Adipose tissue (tissue), 3 donors: ENCODE results near the gene HOXA3. TPM values are rescaled to one million over a fixed set of nuclear protein-coding genes. Genes with fewer than 3 reads are reported as not detected.

Source experiments
- H3K27ac ChIP-seq: one replicate; pipeline ENCODE4 v1.5.1; 2013; ENCODE audit warnings: low read depth, low read length
- WGBS, 3 donors: extraction: QIAGEN DNeasy Blood & Tissue Kit; methylation state at CpG; one replicate each; pipeline ENCODE4 v1.1.7; 2013; 5-methylcytosine and 5-hydroxymethylcytosine counted together
- polyA plus RNA-seq, 3 donors: library from polyadenylated mRNA; stranded (reverse); fragments of 200-250 nt; gene quantifications; one replicate each; pipeline ENCODE4 v1.2.3, GENCODE V29; 2013
- donor health status: healthy with polysubstance abuse.
- donor health status: Bipolar disorder and iron deficiency.
- donor health status: healthy.

The HOXA3 gene
- polyA plus RNA-seq, 3 donors, result 0.86 to 7.4 (median 4.6) TPM

DNA sequence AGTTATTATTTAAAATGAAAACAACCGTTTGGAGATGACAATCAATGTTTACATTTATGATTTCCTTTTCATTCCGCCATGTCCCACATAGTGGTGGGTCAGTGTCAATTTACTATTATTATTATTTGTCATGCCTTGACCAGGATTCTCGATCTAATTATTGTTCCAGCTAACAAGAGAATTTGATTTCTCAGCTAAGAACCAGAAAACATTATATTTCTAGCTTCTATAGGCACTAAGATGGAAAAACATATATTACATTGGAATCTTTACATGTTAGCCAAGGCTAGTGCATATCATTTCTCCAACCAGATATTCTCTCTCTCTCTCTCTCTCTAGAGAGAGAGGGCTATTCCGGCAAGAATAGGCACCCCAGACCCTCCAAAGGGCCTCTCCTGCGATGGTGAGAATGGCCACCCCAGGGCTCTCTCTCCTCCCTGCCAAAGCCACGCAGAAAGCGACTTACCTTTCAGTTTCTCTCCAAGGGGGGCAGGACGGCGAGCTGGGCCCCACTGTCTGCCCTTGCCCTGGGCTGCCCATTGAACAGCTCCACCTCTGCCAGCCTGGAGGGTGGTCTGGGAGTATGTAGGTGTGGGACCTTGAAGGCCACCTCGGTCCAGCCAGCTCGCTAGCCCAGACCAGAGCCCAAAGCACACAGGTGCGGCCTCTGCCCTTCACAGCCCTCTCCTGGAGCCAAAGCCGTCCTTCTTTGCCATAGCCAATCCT lies 2.4 kb downstream of the HOXA3 start:
- no peak overlapping the region for H3K27ac ChIP-seq
- 24 to 45% (median 37%) methylated on average over 13 of the region's 13 CpGs for WGBS, 3 donors

- whole genome bisulfite sequencing, 3 donors, result 16 to 38% (median 18%) methylated on average over 30 of the region's 30 CpGs
- no peak overlapping the region for H3K27ac ChIP-seq
Observed at GRCh38 chr7:27148756-27149641, 3.4 kb downstream of the HOXA3 start.

- 7 to 23% (median 12%) methylated on average over 28 of the region's 28 CpGs for WGBS, 3 donors
- H3K27ac ChIP-seq, result peak overlapping the region; percentile 7
Observed at GRCh38 chr7:27148031-27148755, 4.2 kb downstream of the HOXA3 start.

DNA sequence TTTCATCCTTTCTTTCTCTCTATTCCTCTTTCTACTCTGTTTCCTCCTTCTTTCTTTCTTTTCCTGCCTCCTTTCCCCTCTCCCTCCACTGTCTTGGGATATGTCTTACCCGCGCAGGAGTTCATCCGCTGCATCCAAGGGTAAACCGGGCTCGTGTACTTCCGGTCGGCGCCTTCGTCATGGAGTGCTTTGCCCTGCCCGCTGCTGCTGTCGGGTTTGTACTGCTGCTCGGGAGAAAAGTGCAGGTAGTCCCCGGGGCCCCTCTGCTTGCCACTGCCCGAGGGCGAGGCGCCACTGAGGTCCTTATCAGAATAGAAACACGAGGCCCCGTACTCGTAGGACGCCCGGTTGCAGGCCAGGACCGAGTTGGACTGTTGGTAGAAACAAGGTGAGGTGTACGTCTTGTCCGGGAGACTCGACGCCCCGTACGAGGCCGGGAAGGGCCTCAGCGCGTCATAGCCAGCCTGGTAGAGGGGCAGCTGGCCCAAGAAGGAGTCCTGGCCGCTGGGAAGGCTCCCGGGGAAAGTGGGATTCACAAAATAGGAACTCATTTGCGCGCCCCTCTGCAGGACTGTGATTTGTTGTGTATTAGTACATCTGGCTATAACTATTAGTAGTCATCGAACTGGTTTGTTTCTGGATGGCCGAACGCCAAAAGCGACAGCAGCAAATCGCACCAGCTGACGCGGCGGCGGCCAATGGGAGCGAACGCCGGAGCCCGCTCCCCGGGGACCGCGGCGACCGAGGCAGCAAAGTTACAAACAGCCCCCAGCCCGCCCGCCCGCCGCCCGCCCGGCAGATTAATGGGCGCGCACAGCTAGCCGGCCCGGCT lies 5.0 kb downstream of the HOXA3 start, which contains the start of gene HOXA6:
HOXA6 (minus strand) TSS at position 576 of the 832 bp plus-strand sequence; CDS start at position 551, 25 bp downstream.
- H3K27ac ChIP-seq, result peak within 1 kb of the TSS; percentile 7
- 8 to 20% (median 9%) methylated on average over 56 to 63 of the region's 63 CpGs for WGBS, 3 donors

GRCh38 chr7:27146491-27147198 lies 5.7 kb downstream of the HOXA3 start:
- H3K27ac ChIP-seq, result no peak overlapping the region
- 38 to 74% (median 62%) methylated on average over 5 of the region's 5 CpGs for WGBS, 3 donors

DNA sequence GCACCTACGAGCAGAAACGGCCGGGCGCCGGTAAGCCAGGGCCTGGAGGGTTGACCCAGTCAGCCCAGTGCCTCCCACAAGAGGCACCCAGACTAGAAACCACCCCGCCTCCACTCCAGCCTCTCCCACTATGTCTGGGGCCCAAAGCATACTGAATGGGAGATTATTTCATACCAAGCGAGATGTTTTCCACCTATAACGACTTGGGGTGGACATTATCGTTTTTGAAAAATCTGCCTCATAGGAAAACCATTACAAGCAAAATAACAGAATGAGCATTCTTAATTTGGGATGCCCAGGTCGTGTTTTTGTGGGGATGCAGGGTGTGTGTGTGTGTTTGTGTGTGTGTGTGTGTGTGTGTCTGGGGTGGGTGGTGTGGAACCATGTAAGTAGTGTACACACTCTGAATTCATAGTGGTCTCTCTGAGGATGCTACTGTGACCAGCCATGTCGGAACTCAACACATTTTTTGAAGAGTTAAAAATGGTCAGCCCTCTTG lies 6.4 kb downstream of the HOXA3 start:
- 25 to 79% (median 60%) methylated on average over 11 of the region's 11 CpGs for WGBS, 3 donors
- H3K27ac ChIP-seq, result no peak overlapping the region

DNA sequence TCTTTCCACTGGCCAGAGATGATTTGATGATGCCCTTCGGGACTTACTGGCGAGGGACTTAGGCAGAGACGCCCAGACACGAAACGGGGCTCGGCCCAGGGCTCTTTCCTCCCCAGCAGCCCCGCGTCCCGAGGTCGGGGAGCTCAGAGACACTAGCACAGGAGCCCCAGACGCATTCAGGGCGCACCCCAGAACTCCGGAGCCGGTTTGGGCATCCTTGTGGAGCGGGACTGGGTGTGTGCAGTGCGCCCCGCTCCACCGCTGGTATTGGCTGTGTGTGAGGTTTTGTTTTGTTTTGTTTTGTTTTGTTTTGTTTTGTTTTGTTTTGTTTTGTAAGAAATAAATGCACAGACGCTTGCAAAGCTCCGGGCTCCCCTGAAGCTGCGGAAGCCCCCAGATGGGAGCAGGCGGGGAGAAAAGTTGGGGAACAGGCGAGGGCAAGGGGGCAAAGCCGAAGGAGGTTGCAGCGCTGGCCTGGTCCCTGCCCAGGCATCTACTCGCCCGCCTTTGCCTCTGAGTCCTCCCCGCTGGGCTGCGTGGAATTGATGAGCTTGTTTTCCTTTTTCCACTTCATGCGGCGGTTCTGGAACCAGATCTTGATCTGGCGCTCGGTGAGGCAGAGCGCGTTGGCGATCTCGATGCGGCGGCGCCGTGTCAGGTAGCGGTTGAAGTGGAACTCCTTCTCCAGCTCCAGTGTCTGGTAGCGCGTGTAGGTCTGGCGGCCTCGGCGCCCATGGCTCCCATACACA lies 7.0 kb downstream of the HOXA3 start:
- WGBS, 3 donors, result 27 to 68% (median 64%) methylated on average over 47 of the region's 47 CpGs
- no peak overlapping the region for H3K27ac ChIP-seq

DNA sequence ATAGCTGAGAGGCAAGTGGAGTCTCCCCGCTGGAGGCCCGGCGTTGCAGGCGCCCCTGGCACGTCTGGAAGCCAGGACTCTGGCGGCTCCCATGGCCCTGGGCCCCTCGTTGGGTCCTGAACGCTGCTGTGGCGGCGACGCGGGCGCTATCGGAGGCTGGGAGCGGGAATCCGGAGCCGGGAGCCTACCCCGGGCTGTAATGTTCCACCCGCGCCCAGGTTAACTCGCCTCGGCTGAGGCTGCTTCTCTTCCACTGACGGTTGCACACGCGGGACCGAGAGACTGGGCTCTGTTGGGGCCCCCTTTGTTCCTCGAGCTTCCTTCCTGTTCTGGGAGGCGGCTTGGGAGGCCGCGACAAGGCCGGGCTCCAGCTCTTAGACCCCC lies 7.6 kb downstream of the HOXA3 start:
- H3K27ac ChIP-seq, result no peak overlapping the region
- WGBS, 3 donors, result 18 to 53% (median 52%) methylated on average over 31 of the region's 31 CpGs

- 21 to 55% (median 52%) methylated on average over 40 of the region's 40 CpGs for WGBS, 3 donors
- no peak overlapping the region for H3K27ac ChIP-seq
Observed at GRCh38 chr7:27143950-27144780, 8.2 kb downstream of the HOXA3 start.

- peak within 1 kb of the TSS; percentile 38 for H3K27ac ChIP-seq
- WGBS, 3 donors, result 9 to 41% (median 26%) methylated on average over 86 of the region's 86 CpGs
Observed at GRCh38 chr7:27143023-27143949, 9.1 kb downstream of the HOXA3 start, which contains the start of gene HOXA5. Gene HOXA5 (minus strand): TSS chr7:27143681. CDS start chr7:27143607, 74 bp downstream.

DNA sequence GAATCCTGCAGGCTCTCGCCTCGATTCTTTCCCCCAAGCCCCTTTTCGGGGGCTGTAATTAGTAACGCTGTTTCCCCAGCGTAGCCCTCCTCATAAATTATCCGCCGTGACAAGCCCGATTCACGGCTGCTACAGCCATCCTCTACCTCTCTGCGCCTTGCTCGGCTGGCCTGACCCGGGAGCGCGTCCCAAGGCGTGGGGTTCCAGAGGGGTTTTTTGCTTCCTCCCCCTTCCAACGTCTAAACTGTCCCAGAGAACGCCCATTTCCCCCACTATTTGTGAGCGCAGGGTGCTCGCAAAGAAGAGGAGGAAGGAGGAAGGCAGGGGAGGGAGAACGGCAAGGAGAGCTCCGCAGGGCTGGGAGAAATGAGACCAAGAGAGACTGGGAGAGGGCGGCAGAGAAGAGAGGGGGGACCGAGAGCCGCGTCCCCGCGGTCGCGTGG lies 9.8 kb downstream of the HOXA3 start:
- WGBS, 3 donors, result 16 to 43% (median 24%) methylated on average over 27 to 29 of the region's 29 CpGs
- peak overlapping the region; percentile 32 for H3K27ac ChIP-seq

DNA sequence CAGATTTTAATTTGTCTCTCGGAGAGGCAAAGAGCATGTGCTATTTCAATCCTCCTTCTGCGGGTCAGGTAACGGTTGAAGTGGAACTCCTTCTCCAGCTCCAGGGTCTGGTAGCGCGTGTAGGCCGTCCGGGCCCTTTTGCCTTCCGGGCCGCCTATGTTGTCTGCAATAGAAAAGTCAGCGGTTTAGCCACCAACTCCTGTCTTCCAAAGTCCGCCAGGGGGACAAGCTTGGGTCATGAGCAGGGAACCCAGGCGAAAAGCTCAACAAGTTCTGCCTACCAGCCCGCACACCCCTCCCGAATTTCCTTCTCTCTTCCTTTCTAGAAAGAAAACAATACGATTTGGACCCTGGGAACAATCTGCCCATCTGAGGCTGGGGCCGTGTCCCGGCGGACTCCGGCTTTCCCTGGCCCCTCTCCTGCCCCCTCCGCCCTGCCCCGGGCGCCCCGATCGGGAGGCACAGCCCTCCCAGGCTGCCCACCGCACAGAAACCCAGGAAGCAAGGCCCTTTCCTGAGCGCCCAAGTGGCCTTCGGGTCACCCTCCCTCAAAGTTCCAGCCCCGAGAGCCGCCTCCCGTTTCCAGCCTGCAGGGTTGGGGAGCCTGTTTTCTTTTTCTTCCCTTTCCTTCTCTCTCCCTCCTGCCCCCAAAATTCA lies 10.3 kb downstream of the HOXA3 start:
- WGBS, 3 donors, result 15 to 48% (median 38%) methylated on average over 30 of the region's 30 CpGs
- H3K27ac ChIP-seq, result peak overlapping the region; percentile 32

- no peak overlapping the region for H3K27ac ChIP-seq
- WGBS, 3 donors, result 35 to 66% (median 65%) methylated on average over 18 of the region's 18 CpGs
Observed at GRCh38 chr7:27141137-27141922, 11.1 kb downstream of the HOXA3 start.
